Measurements from ENCODE around the gene SERPINA3.
"Not testable (repeated sequence)": the region's sequence is repeated elsewhere in the genome, so short reads cannot be mapped to it uniquely, and the experiment has no call there.

Gene SERPINA3

GRCh38 chr14:94586635-94587034 is 25.6 kb upstream of the SERPINA3 start:
- no peak for DNase-seq

GRCh38 chr14:94588311-94588710 is 23.9 kb upstream of the SERPINA3 start:
- no peak for DNase-seq

GRCh38 chr14:94591073-94591472 is 21.1 kb upstream of the SERPINA3 start:
- DNase-seq: no peak

- DNase-seq: no peak
Measured at GRCh38 chr14:94591871-94592270, 20.3 kb upstream of the SERPINA3 start.

- DNase-seq: no peak
Measured at GRCh38 chr14:94592457-94592856, 19.7 kb upstream of the SERPINA3 start.

GRCh38 chr14:94593376-94593748 is 18.8 kb upstream of the SERPINA3 start:
- no peak for DNase-seq

GRCh38 chr14:94593749-94594431 is 18.3 kb upstream of the SERPINA3 start:
- DNase-seq: no peak

- DNase-seq: no peak
Measured at GRCh38 chr14:94594441-94594840, 17.8 kb upstream of the SERPINA3 start.

GRCh38 chr14:94595912-94596311 is 16.3 kb upstream of the SERPINA3 start:
- DNase-seq: no peak

GRCh38 chr14:94596361-94596760 is 15.8 kb upstream of the SERPINA3 start:
- no peak for DNase-seq

GRCh38 chr14:94597788-94598187 is 14.4 kb upstream of the SERPINA3 start:
- DNase-seq: no peak

- no peak for DNase-seq
Measured at GRCh38 chr14:94598506-94598815, 13.7 kb upstream of the SERPINA3 start.

- DNase-seq: no peak
Measured at GRCh38 chr14:94598816-94599655, 13.2 kb upstream of the SERPINA3 start.

GRCh38 chr14:94599656-94600004 is 12.6 kb upstream of the SERPINA3 start:
- DNase-seq: no peak

GRCh38 chr14:94600148-94600545 is 12.0 kb upstream of the SERPINA3 start:
- no peak for DNase-seq

- no peak for DNase-seq
Measured at GRCh38 chr14:94601884-94602391, 10.3 kb upstream of the SERPINA3 start.

- no peak for DNase-seq
Measured at GRCh38 chr14:94602722-94603121, 9.5 kb upstream of the SERPINA3 start.

GRCh38 chr14:94605361-94605760 is 6.8 kb upstream of the SERPINA3 start:
- DNase-seq: no peak

GRCh38 chr14:94608966-94609365 is 3.2 kb upstream of the SERPINA3 start:
- DNase-seq: not testable (repeated sequence)

- no peak for DNase-seq
Measured at GRCh38 chr14:94611179-94611578, 1.0 kb upstream of the SERPINA3 start.

GRCh38 chr14:94612580-94613554 is 676 bp downstream of the SERPINA3 start:
- DNase-seq: no peak

- DNase-seq: no peak
Measured at GRCh38 chr14:94613720-94614644, 1.8 kb downstream of the SERPINA3 start.

Data from CD4-positive, alpha-beta T cell treated with Interleukin-21 for 1 hour (primary cell).